Breast epithelium (tissue), 4 donors: ENCODE results near the gene ZMIZ1. TPM values are rescaled to one million over a fixed set of nuclear protein-coding genes. Genes with fewer than 3 reads are reported as not detected.

Experiments
- DNase-seq, 2 donors: peaks; one replicate each; pipeline ENCODE4 v3.0.0-alpha.2; 2019; ENCODE audit warnings: low spot score in 2 of 2
- H3K27ac ChIP-seq, 2 donors: fragments of 200-600 bp; sonication (generic) in 1 of 2; one replicate each; pipeline ENCODE4 v1.5.1; 2016 to 2019; ENCODE audit warnings: mild to moderate bottlenecking in 1 of 2
- H3K27me3 ChIP-seq, 2 donors: fragments of 200-600 bp; sonication (generic) in 1 of 2; one replicate each; pipeline versions ENCODE4 v1.5.1 to v1.6.0; 2017 to 2019; ENCODE audit warnings: control low read depth in 1 of 2, mild to moderate bottlenecking in 1 of 2
- H3K36me3 ChIP-seq: fragments of 200-600 bp; one replicate; pipeline ENCODE4 v1.5.1; 2019
- H3K4me1 ChIP-seq, 2 donors: fragments of 200-600 bp; sonication (generic); one replicate each; pipeline ENCODE4 v1.5.1; 2016 to 2019; ENCODE audit warnings: control low read depth in 1 of 2
- H3K4me3 ChIP-seq, 3 donors: fragments of 200-600 bp; sonication (generic); 1 replicate in 2 of 3; 2 replicates in 1 of 3; pipeline ENCODE4 v1.5.1; 2016 to 2019; ENCODE audit warnings: mild to moderate bottlenecking in 3 of 3, moderate library complexity in 2 of 3
- H3K9me3 ChIP-seq, 2 donors: fragments of 200-600 bp; sonication (generic) in 1 of 2; one replicate each; pipeline ENCODE4 v1.5.1; 2016 to 2019; ENCODE audit warnings: control low read depth in 1 of 2
- CTCF ChIP-seq, 3 donors: fragments of 450-650 bp; IDR thresholded peaks; one replicate each; pipeline ENCODE4 v1.5.1; 2016 to 2017; ENCODE audit warnings: antibody characterized with exemption in 3 of 3, mild to moderate bottlenecking in 3 of 3, moderate library complexity in 3 of 3
- POLR2A ChIP-seq: fragments of 450-650 bp; IDR thresholded peaks from one replicate; pipeline ENCODE4 v1.6.1; 2016; ENCODE audit warnings: antibody characterized with exemption, mild to moderate bottlenecking, moderate library complexity
- POLR2AphosphoS5 ChIP-seq, 3 donors: sonication (generic); formaldehyde crosslinking; IDR thresholded peaks; one replicate each; pipeline ENCODE4 v1.6.1; 2017; ENCODE audit warnings: antibody characterized with exemption in 3 of 3
- intact Hi-C: fragments of 100-400 bp; cut with DNase I; formaldehyde crosslinking; loops from one replicate; pipeline ENCODE4 v1.15.1; 2023; ENCODE audit warnings: low total_unique reads
- total RNA-seq, 3 donors: library from RNA; depleted of rRNA; stranded (reverse); fragments of >200 nt; gene quantifications; one replicate each; pipeline ENCODE4 v1.1.0, GENCODE V29; 2016

The ZMIZ1 gene
- total RNA-seq, 3 donors from 2014 or later = 34.4 to 63.7 (median 39.8) TPM

- no peak for DNase-seq
- Histone ChIP-seq H3K4me1 (peaks cover 12 to 19% of the 10 kb centered on the region in 2 donors), H3K27me3 (no peaks in the 10 kb centered on the region), H3K9me3 (no peaks in the 10 kb centered on the region), H3K4me3 (no peak overlapping the region), H3K36me3 (no peaks in the 10 kb centered on the region), H3K27ac (peak overlapping the region in 1 of 2 donors; percentile 65)
- intact Hi-C loops = no loop called here
- TF ChIP-seq POLR2A (no peak), POLR2AphosphoS5 (IDR thresholded peaks at IDR 0.05) (no peak), CTCF (IDR thresholded peaks at IDR 0.05) (no peak)
Measured at GRCh38 chr10:79163666-79163975, 94.9 kb downstream of the ZMIZ1 start.

GRCh38 chr10:79164075-79164474 lies 95.3 kb downstream of the ZMIZ1 start:
- intact Hi-C loops = no loop called here
- Histone ChIP-seq H3K4me3 (no peak overlapping the region), H3K27me3 (no peaks in the 10 kb centered on the region), H3K27ac (no peak overlapping the region), H3K4me1 (peaks cover 12 to 16% of the 10 kb centered on the region in 2 donors), H3K9me3 (no peaks in the 10 kb centered on the region), H3K36me3 (no peaks in the 10 kb centered on the region)
- TF ChIP-seq POLR2A = no peak
- TF ChIP-seq POLR2AphosphoS5 (IDR thresholded peaks at IDR 0.05) = no peak
- TF ChIP-seq CTCF (IDR thresholded peaks at IDR 0.05) = no peak
- DNase-seq = no peak

GRCh38 chr10:79165070-79165778 lies 96.5 kb downstream of the ZMIZ1 start:
- peak overlapping the region; percentile 29 to 38 for H3K27ac ChIP-seq
- H3K27me3 ChIP-seq = no peaks in the 10 kb centered on the region
- no peak overlapping the region for H3K4me3 ChIP-seq
- TF ChIP-seq CTCF (IDR thresholded peaks at IDR 0.05) = no peak
- no peak for TF ChIP-seq POLR2AphosphoS5 (IDR thresholded peaks at IDR 0.05)
- TF ChIP-seq POLR2A = no peak
- peaks cover 4 to 11% of the 10 kb centered on the region in 2 donors for H3K4me1 ChIP-seq
- H3K9me3 ChIP-seq = no peaks in the 10 kb centered on the region
- no peak for DNase-seq
- intact Hi-C loops = no loop called here
- H3K36me3 ChIP-seq = no peaks in the 10 kb centered on the region

GRCh38 chr10:79166312-79166721 lies 97.6 kb downstream of the ZMIZ1 start:
- no peaks in the 10 kb centered on the region for H3K9me3 ChIP-seq
- peak overlapping the region; percentile 37 to 66 for H3K27ac ChIP-seq
- no peak for TF ChIP-seq CTCF (IDR thresholded peaks at IDR 0.05)
- TF ChIP-seq POLR2A = no peak
- no peak for TF ChIP-seq POLR2AphosphoS5 (IDR thresholded peaks at IDR 0.05)
- intact Hi-C loops = no loop called here
- H3K4me1 ChIP-seq = peaks cover 0 to under 1% of the 10 kb centered on the region in 2 donors
- DNase-seq = no peak
- no peak overlapping the region for H3K4me3 ChIP-seq
- H3K27me3 ChIP-seq = no peaks in the 10 kb centered on the region
- no peaks in the 10 kb centered on the region for H3K36me3 ChIP-seq

GRCh38 chr10:79166741-79167140 lies 98.0 kb downstream of the ZMIZ1 start:
- DNase-seq = no peak
- Histone ChIP-seq H3K27me3 (no peaks in the 10 kb centered on the region), H3K4me1 (no peaks in the 10 kb centered on the region), H3K36me3 (no peaks in the 10 kb centered on the region), H3K4me3 (no peak overlapping the region), H3K9me3 (no peaks in the 10 kb centered on the region), H3K27ac (peak overlapping the region; percentile 37 to 66)
- intact Hi-C loops = no loop called here
- no peak for TF ChIP-seq POLR2A
- no peak for TF ChIP-seq CTCF (IDR thresholded peaks at IDR 0.05)
- no peak for TF ChIP-seq POLR2AphosphoS5 (IDR thresholded peaks at IDR 0.05)
